MCF 10A (cell line): Measurements from ENCODE around the gene GET3. TPM values are rescaled to one million over a fixed set of nuclear protein-coding genes. Genes with fewer than 3 reads are reported as not detected.

Experiments used
- BruUV-seq: library from RNA; stranded (reverse); fragments of 400-500 nt; replicated peaks from 2 replicates; lab custom pipeline; 2021; lab: Mats Ljungman, UMichigan
- CTCF ChIA-PET: fragments of 300-600 bp; sonication (Branson Sonifier 250); formaldehyde crosslinking; extraction: SDS; loops from one replicate; lab custom pipeline; 2021; ENCODE audit warnings: antibody characterized with exemption, inconsistent platforms; lab: Yijun Ruan, JAX
- POLR2A ChIA-PET: fragments of 300-600, 350-650 bp; sonication (Branson Sonifier 250); formaldehyde crosslinking; extraction: SDS; loops from one replicate; lab custom pipeline; 2020; ENCODE audit warnings: antibody characterized with exemption, inconsistent platforms; lab: Yijun Ruan, JAX
- DNase-seq: peaks from one replicate; pipeline ENCODE4 v3.0.0-alpha.2; 2018; ENCODE audit not compliant: unreplicated experiment
- H3K27ac Mint-ChIP-seq: one replicate; pipeline ENCODE4 v1.8.0; 2022; ENCODE audit warnings: mild to moderate bottlenecking, low read depth, mixed read lengths; ENCODE audit not compliant: unreplicated experiment
- H3K27me3 Mint-ChIP-seq: one replicate; pipeline ENCODE4 v1.8.0; 2022; ENCODE audit warnings: mixed read lengths; ENCODE audit not compliant: insufficient read depth, unreplicated experiment
- H3K36me3 Mint-ChIP-seq: one replicate; pipeline ENCODE4 v1.8.0; 2022; ENCODE audit warnings: mild to moderate bottlenecking, moderate library complexity, mixed read lengths; ENCODE audit not compliant: insufficient read depth, unreplicated experiment
- H3K4me1 Mint-ChIP-seq: one replicate; pipeline ENCODE4 v1.8.0; 2022; ENCODE audit warnings: mixed read lengths; ENCODE audit not compliant: insufficient read depth, unreplicated experiment
- H3K4me3 Mint-ChIP-seq: one replicate; pipeline ENCODE4 v1.8.0; 2022; ENCODE audit warnings: mild to moderate bottlenecking, moderate library complexity, mixed read lengths; ENCODE audit not compliant: unreplicated experiment
- H3K9me3 Mint-ChIP-seq: one replicate; pipeline ENCODE4 v1.8.0; 2022; ENCODE audit warnings: mixed read lengths; ENCODE audit not compliant: unreplicated experiment
- CTCF ChIP-seq: fragments of 200-600 bp; IDR thresholded peaks from one replicate; pipeline ENCODE4 v1.8.0; 2022; ENCODE audit warnings: antibody characterized with exemption, mild to moderate bottlenecking; ENCODE audit not compliant: unreplicated experiment
- intact Hi-C: fragments of 100-400 bp; cut with micrococcal nuclease; formaldehyde crosslinking; loops from 2 replicates; pipeline ENCODE4 v1.14.1; 2022
- total RNA-seq: library from RNA; stranded (reverse); gene quantifications from 2 replicates; pipeline ENCODE4 v1.2.3, GENCODE V29; 2022

Gene GET3
- total RNA-seq, 1 experiment from 2014 or later = 62.9 TPM

- Mint-ChIP-seq H3K9me3 (no peaks in the 10 kb centered on the region), H3K36me3 (peaks cover 7% of the 10 kb centered on the region), H3K27me3 (no peaks in the 10 kb centered on the region), H3K27ac (peak overlapping the region; percentile 81), H3K4me1 (peaks cover 5% of the 10 kb centered on the region), H3K4me3 (peak overlapping the region; percentile 79)
- intact Hi-C loops = loop anchor here (5.0 kb wide), 1 partner anchor 68 kb away; no protein-coding TSS in a partner anchor
- peak; percentile 51 for DNase-seq
- POLR2A ChIA-PET = interaction anchor here (1.3 to 10.1 kb wide), 6 partner anchors 8 to 83 kb away, joined by 3 to 410 read pairs (median 11); partner anchors contain the start of genes FBXW9 and JUNB
- CTCF ChIA-PET = interaction anchor here (1.6 to 8.4 kb wide), 4 partner anchors 9 to 68 kb away, joined by 8 to 278 read pairs (median 31); partner anchors contain the start of gene JUNB
- BruUV-seq = no TSS peak
- no peak for TF ChIP-seq CTCF
Observed at GRCh38 chr19:12779162-12779993, 42.1 kb downstream of the GET3 start.

GRCh38 chr19:12782174-12782423, 44.8 kb downstream of the GET3 start:
- Mint-ChIP-seq H3K27me3 (no peaks in the 10 kb centered on the region), H3K4me3 (peak overlapping the region; percentile 68), H3K9me3 (no peaks in the 10 kb centered on the region), H3K4me1 (peaks cover 5% of the 10 kb centered on the region), H3K27ac (no peak overlapping the region), H3K36me3 (no peaks in the 10 kb centered on the region)
- no TSS peak for BruUV-seq
- CTCF ChIA-PET = interaction anchor here (0.6 to 2.0 kb wide), 3 partner anchors 14 to 65 kb away, joined by 4 to 8 read pairs (median 7); no protein-coding TSS in a partner anchor
- no peak for TF ChIP-seq CTCF
- no peak for DNase-seq
- POLR2A ChIA-PET = interaction anchor here (0.6 to 2.7 kb wide), 7 partner anchors 12 to 196 kb away, joined by 3 to 91 read pairs (median 4); partner anchors contain the start of genes GCDH and JUNB
- intact Hi-C loops = no loop called here

- no peak overlapping the region for H3K27ac Mint-ChIP-seq
- ChIA-PET CTCF (interaction anchor here (0.6 to 2.0 kb wide), 6 partner anchors 10 to 104 kb away, joined by 3 to 8 read pairs (median 4); no protein-coding TSS in a partner anchor), POLR2A (interaction anchor here (0.5 to 2.7 kb wide), 13 partner anchors 11 to 370 kb away, joined by 3 to 91 read pairs (median 3); partner anchors contain the start of genes GCDH, GET3, JUNB and ZNF490)
- BruUV-seq = no TSS peak
- TF ChIP-seq CTCF = no peak
- peak; percentile 72 for DNase-seq
- peak overlapping the region; percentile 68 for H3K4me3 Mint-ChIP-seq
- H3K36me3 Mint-ChIP-seq = no peaks in the 10 kb centered on the region
- peaks cover 5% of the 10 kb centered on the region for H3K4me1 Mint-ChIP-seq
- intact Hi-C loops = no loop called here
- H3K9me3 Mint-ChIP-seq = no peaks in the 10 kb centered on the region
- H3K27me3 Mint-ChIP-seq = no peaks in the 10 kb centered on the region
Observed at GRCh38 chr19:12782424-12783290, 45.4 kb downstream of the GET3 start.
